Measurements from ENCODE around the gene ZC3H12A. TPM values are rescaled to one million over a fixed set of nuclear protein-coding genes. Genes with fewer than 3 reads are reported as not detected.
"Not testable (repeated sequence)": the region's sequence is repeated elsewhere in the genome, so short reads cannot be mapped to it uniquely, and the experiment has no call there.

ZC3H12A gene
- total and polyA plus RNA-seq, 2 of the 4 experiments (the other 2 are of a cell fraction) = 3.8 to 14.2 TPM

DNA sequence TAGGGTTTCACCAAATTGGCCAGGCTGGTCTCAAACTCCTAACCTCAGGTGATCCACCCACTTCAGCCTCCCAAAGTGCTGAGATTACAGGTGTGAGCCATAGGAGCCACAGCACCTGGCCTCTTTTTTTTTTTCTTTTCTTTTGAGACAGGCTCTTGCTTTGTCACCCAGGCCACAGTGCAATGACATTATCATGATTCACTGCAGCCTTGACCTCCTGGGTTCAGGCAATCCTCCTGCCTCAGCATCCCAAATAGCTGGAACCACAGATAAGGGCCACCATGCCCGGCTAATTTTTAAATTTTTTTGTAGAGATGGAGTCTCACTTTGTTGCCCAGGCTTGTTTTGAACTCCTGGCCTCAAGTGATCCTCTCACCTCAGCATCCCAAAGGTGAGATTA is 55.5 kb downstream of the ZC3H12A start:
- H3K36me3 ChIP-seq (ENCODE audit: control insufficient read depth, insufficient read depth, low read length); H2AK5ac ChIP-seq (ENCODE audit: low read depth, low read length); H3K56ac ChIP-seq (ENCODE audit: extremely low read depth, insufficient read depth, low read length); H2AFZ ChIP-seq (replicated peaks; ENCODE audit: low read length, poor library complexity); H2BK120ac ChIP-seq (ENCODE audit: low read depth, low read length); H4K5ac ChIP-seq (ENCODE audit: low read depth, low read length); in situ Hi-C loops (cut with MboI; ENCODE audit: low sequenced_read_pairs); H3K14ac ChIP-seq (replicated peaks; ENCODE audit: low read depth, low read length); dilution Hi-C loops (cut with HindIII; ENCODE audit: low sequenced_read_pairs, unreplicated experiment); H2BK15ac ChIP-seq (ENCODE audit: low read depth, low read length); H3K4ac ChIP-seq (ENCODE audit: low read depth, low read length); H2BK20ac ChIP-seq (ENCODE audit: low read depth, low read length); H3K27me3 ChIP-seq (ENCODE audit: control insufficient read depth, insufficient read depth, low read length); H2AK9ac ChIP-seq (replicated peaks; ENCODE audit: low read depth, low read length, poor library complexity); BruUV-seq (replicated peaks); intact Hi-C loops (cut with micrococcal nuclease); H3K18ac ChIP-seq (ENCODE audit: low read depth, low read length); H3K4me1 ChIP-seq (ENCODE audit: control insufficient read depth, insufficient read depth, low read length); H3K27ac ChIP-seq (ENCODE audit: insufficient read depth, low read length); H4K20me1 ChIP-seq (ENCODE audit: insufficient read depth, low read length); POLR2A ChIA-PET (ENCODE audit: unreplicated experiment); DNase-seq; H3K4me3 ChIP-seq (ENCODE audit: insufficient read depth, low read depth, low read length); H4K91ac ChIP-seq (ENCODE audit: insufficient read depth, low read depth, low read length); H3K9ac ChIP-seq (ENCODE audit: low read depth, low read length); H3K4me2 ChIP-seq (ENCODE audit: low read depth, low read length); H2BK5ac ChIP-seq (ENCODE audit: low read depth, low read length, poor library complexity, severe bottlenecking); H4K8ac ChIP-seq (ENCODE audit: low read depth in 2 of 2, low read length in 2 of 2); H3K9me3 ChIP-seq (ENCODE audit: control insufficient read depth, insufficient read depth, low read length); H3K23ac ChIP-seq (ENCODE audit: low read depth, low read length); ATAC-seq (ENCODE audit: low read depth): not testable (repeated sequence)
- peaks cover 13% of the 10 kb centered on the region for H3K9me1 ChIP-seq (ENCODE audit: insufficient read depth, low read length)
- WGBS, 2 experiments (ENCODE audit: extremely low coverage in 2 of 2, insufficient read length in 1 of 2) = no CpG with 5 or more reads among the region's 1 CpG
- CTCF ChIA-PET = interaction anchor here (0.6 kb wide), 1 partner anchor 388 kb away, joined by 5 read pairs; no protein-coding TSS in a partner anchor
- H3K79me1 ChIP-seq (ENCODE audit: low read depth in 1 of 2, low read length in 2 of 2) = peaks cover 8 to 16% of the 10 kb centered on the region in 2 experiments

DNA sequence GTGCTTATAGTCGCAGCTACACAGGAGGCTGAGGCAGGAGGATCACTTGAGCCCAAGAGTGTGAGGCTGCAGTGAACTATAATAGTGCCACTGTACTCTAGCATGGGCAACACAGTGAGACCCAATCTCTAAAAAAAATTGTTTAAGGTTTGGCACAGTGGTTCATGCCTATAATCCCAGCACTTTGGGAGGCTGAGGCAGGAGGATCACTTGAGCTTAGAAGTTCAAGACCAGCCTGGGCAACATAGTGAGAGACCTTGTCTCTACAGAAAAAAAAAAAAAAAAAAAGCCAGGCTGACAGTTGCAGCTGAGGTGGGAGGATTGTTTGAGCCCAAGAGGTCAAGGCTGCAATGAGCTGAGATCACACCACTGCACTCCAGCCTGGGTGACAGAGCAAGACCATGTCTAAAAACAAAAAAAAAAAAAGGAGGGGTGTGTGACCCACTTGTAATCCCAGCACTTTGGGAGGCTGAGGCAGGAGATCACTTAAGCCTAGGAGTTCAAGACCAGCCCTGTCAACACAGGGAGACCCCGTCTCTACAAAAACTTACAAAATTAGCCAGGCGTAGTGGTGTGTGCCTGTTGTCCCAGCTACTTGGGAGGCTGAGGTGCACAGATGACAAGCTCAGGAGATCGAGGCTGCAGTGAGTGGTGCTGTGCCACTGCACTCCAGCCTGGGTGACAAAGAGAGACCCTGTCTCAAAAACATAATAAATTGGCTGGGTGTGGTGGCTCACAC is 58.2 kb downstream of the ZC3H12A start:
- H3K56ac ChIP-seq (ENCODE audit: extremely low read depth, insufficient read depth, low read length); H2AFZ ChIP-seq (replicated peaks; ENCODE audit: low read length, poor library complexity); H2AK9ac ChIP-seq (replicated peaks; ENCODE audit: low read depth, low read length, poor library complexity); DNase-seq; H3K4me1 ChIP-seq (ENCODE audit: control insufficient read depth, insufficient read depth, low read length); H3K18ac ChIP-seq (ENCODE audit: low read depth, low read length); BruUV-seq (replicated peaks); H3K36me3 ChIP-seq (ENCODE audit: control insufficient read depth, insufficient read depth, low read length); H2BK5ac ChIP-seq (ENCODE audit: low read depth, low read length, poor library complexity, severe bottlenecking); H3K4ac ChIP-seq (ENCODE audit: low read depth, low read length); H4K91ac ChIP-seq (ENCODE audit: insufficient read depth, low read depth, low read length); POLR2A ChIA-PET (ENCODE audit: unreplicated experiment); H2BK15ac ChIP-seq (ENCODE audit: low read depth, low read length); in situ Hi-C loops (cut with MboI; ENCODE audit: low sequenced_read_pairs); H3K23ac ChIP-seq (ENCODE audit: low read depth, low read length); H3K27me3 ChIP-seq (ENCODE audit: control insufficient read depth, insufficient read depth, low read length); H3K27ac ChIP-seq (ENCODE audit: insufficient read depth, low read length); H2BK20ac ChIP-seq (ENCODE audit: low read depth, low read length); H3K4me2 ChIP-seq (ENCODE audit: low read depth, low read length); intact Hi-C loops (cut with micrococcal nuclease); ATAC-seq (ENCODE audit: low read depth); dilution Hi-C loops (cut with HindIII; ENCODE audit: low sequenced_read_pairs, unreplicated experiment); H4K8ac ChIP-seq (ENCODE audit: low read depth in 2 of 2, low read length in 2 of 2); H2BK120ac ChIP-seq (ENCODE audit: low read depth, low read length); CTCF ChIA-PET; H3K4me3 ChIP-seq (ENCODE audit: insufficient read depth, low read depth, low read length); H3K9ac ChIP-seq (ENCODE audit: low read depth, low read length); H3K9me3 ChIP-seq (ENCODE audit: control insufficient read depth, insufficient read depth, low read length); H3K14ac ChIP-seq (replicated peaks; ENCODE audit: low read depth, low read length); H4K5ac ChIP-seq (ENCODE audit: low read depth, low read length): not testable (repeated sequence)
- Histone ChIP-seq H3K79me1 (ENCODE audit: low read depth in 1 of 2, low read length in 2 of 2) (peaks cover 17 to 29% of the 10 kb centered on the region in 2 experiments), H2AK5ac (ENCODE audit: low read depth, low read length) (0 out of 2 replicates have a peak overlapping the region, but pooled peaks have one; percentile 37), H3K9me1 (ENCODE audit: insufficient read depth, low read length) (peaks cover 14% of the 10 kb centered on the region), H4K20me1 (ENCODE audit: insufficient read depth, low read length) (peaks cover 16% of the 10 kb centered on the region; the same call in 1 of the 2 replicates)
- no CpG with 5 or more reads among the region's 4 CpGs for WGBS, 2 experiments (ENCODE audit: extremely low coverage in 2 of 2, insufficient read length in 1 of 2)

Measured in IMR-90 (cell line).